ENCODE results near the gene ITIH5. TPM values are rescaled to one million over a fixed set of nuclear protein-coding genes. Genes with fewer than 3 reads are reported as not detected.

The ITIH5 gene
- total RNA-seq, 6 experiments from 2014 or later = 0.20 to 0.62 (median 0.48) TPM

DNA sequence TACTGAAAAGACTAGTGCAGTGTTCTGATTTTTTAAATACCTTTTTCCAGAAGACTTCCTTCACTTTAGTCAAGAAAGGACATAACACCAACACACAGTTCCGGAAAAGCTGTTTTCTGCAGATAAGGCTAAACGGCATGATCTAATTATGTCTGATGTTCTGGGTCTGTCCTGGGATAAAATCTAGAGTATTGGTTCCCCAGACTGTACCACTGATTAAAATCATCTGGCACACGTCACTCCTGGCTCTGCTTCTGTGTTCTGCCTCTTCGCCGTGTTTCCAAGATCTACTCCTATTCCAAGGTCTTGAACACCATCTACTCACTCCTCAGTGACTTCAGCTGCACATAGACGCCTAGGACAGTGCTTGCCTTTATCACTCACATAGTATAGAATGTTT is 155.2 kb downstream of the ITIH5 start:
- 58% methylated on average over 6 of the region's 6 CpGs for WGBS (ENCODE audit: insufficient coverage, low coverage, low lambda C conversion rate, missing lambda C conversion rate)
- no peak for TF ChIP-seq POLR2A (IDR thresholded peaks at IDR 0.05)
- TF ChIP-seq, protein P1, sequence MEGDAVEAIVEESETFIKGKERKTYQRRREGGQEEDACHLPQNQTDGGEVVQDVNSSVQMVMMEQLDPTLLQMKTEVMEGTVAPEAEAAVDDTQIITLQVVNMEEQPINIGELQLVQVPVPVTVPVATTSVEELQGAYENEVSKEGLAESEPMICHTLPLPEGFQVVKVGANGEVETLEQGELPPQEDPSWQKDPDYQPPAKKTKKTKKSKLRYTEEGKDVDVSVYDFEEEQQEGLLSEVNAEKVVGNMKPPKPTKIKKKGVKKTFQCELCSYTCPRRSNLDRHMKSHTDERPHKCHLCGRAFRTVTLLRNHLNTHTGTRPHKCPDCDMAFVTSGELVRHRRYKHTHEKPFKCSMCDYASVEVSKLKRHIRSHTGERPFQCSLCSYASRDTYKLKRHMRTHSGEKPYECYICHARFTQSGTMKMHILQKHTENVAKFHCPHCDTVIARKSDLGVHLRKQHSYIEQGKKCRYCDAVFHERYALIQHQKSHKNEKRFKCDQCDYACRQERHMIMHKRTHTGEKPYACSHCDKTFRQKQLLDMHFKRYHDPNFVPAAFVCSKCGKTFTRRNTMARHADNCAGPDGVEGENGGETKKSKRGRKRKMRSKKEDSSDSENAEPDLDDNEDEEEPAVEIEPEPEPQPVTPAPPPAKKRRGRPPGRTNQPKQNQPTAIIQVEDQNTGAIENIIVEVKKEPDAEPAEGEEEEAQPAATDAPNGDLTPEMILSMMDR (IDR thresholded peaks at IDR 0.05) = no peak
- intact Hi-C loops (cut with DNase I) = no loop called here
- H3K9me3 ChIP-seq = no peaks in the 10 kb centered on the region
- DNase-seq = no peak
- H3K27me3 ChIP-seq = no peaks in the 10 kb centered on the region
- no peaks in the 10 kb centered on the region for H3K36me3 ChIP-seq
- no peaks in the 10 kb centered on the region for H3K4me1 ChIP-seq
- no peak for ATAC-seq
- H3K27ac ChIP-seq = no peak overlapping the region
- no peak overlapping the region for H3K4me3 ChIP-seq

Other genes with a start within 250 kb of the ITIH5 start
- gene ITIH2, start 36.4 kb upstream of the ITIH5 start, total RNA-seq = 1,000 to 10,000 TPM in 1 of 6 experiments, 100 to 1,000 TPM in 5; 399 to 1,113 (median 694) TPM
- gene KIN, start 121.0 kb upstream of the ITIH5 start, total RNA-seq = 1 to 10 TPM; 2.3 to 4.3 (median 3.4) TPM
- 100 to 1,000 TPM; 177 to 376 (median 210) TPM for gene ATP5F1C, start 121.2 kb upstream of the ITIH5 start, total RNA-seq
- gene TAF3, start 151.5 kb upstream of the ITIH5 start, total RNA-seq = 1 to 10 TPM; 1.9 to 3.5 (median 3.0) TPM